ENCODE measurements around the gene GSN. TPM values are rescaled to one million over a fixed set of nuclear protein-coding genes. Genes with fewer than 3 reads are reported as not detected.

Gene GSN
- total RNA-seq, 1 experiment from 2014 or later: 100 TPM

DNA sequence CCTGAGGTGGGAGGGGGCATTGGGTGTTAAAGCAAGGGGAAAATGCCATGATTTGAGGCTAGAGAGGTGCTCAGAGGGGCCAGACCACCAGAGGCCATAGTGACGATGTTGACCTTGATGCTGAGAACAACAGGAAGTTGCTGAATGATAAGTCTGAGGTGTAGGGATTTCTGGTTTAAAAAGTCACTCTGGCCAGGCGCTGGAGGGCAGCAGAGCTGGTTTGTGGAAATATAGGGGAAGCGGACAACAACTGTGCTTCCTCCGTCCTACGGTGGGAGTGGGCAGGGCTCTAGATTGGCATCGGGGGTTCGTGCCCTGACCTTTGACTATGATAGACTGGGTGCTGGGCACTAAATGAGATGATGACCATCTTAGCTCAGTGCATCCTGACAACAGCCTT, 57.4 kb downstream of the GSN start:
- TF ChIP-seq, protein P1, sequence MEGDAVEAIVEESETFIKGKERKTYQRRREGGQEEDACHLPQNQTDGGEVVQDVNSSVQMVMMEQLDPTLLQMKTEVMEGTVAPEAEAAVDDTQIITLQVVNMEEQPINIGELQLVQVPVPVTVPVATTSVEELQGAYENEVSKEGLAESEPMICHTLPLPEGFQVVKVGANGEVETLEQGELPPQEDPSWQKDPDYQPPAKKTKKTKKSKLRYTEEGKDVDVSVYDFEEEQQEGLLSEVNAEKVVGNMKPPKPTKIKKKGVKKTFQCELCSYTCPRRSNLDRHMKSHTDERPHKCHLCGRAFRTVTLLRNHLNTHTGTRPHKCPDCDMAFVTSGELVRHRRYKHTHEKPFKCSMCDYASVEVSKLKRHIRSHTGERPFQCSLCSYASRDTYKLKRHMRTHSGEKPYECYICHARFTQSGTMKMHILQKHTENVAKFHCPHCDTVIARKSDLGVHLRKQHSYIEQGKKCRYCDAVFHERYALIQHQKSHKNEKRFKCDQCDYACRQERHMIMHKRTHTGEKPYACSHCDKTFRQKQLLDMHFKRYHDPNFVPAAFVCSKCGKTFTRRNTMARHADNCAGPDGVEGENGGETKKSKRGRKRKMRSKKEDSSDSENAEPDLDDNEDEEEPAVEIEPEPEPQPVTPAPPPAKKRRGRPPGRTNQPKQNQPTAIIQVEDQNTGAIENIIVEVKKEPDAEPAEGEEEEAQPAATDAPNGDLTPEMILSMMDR (IDR thresholded peaks at IDR 0.05; ENCODE audit: insufficient read depth in 1 of 2, low read depth in 1 of 2, low read length in 1 of 2, severe bottlenecking in 1 of 2, unreplicated experiment in 1 of 2): no peak
- CTCF ChIA-PET: no interaction called here

GRCh38 chr9:121326130-121326838, 58.3 kb downstream of the GSN start:
- no peak overlapping the region for H3K4me3 Mint-ChIP-seq (ENCODE audit: unreplicated experiment)
- peaks cover 16% of the 10 kb centered on the region; the same call in 1 of the 2 replicates for H3K4me1 ChIP-seq
- BruUV-seq (replicated peaks): no TSS peak
- no peak overlapping the region for H3K4me3 ChIP-seq (ENCODE audit: low read depth, low read length)
- intact Hi-C loops (cut with micrococcal nuclease; ENCODE audit: unreplicated experiment): no loop called here
- ChIA-PET CTCF (interaction anchor here (0.7 kb wide), 1 partner anchor 48 kb away, joined by 3 read pairs; no protein-coding TSS in a partner anchor), POLR2A (no interaction called here)
- no peaks in the 10 kb centered on the region for H3K27me3 ChIP-seq (replicated peaks; ENCODE audit: control insufficient read depth, insufficient read depth, low read length)
- no peaks in the 10 kb centered on the region for H3K9me3 Mint-ChIP-seq (ENCODE audit: unreplicated experiment)
- peaks cover 11% of the 10 kb centered on the region for H3K4me1 Mint-ChIP-seq (ENCODE audit: low read depth, unreplicated experiment)
- peaks cover 47% of the 10 kb centered on the region for H3K36me3 Mint-ChIP-seq (ENCODE audit: insufficient read depth, unreplicated experiment)
- TF ChIP-seq, protein P1 (IDR thresholded peaks at IDR 0.05; ENCODE audit: insufficient read depth in 1 of 2, low read depth in 1 of 2, low read length in 1 of 2, severe bottlenecking in 1 of 2, unreplicated experiment in 1 of 2): no peak
- no peaks in the 10 kb centered on the region for H3K9me3 ChIP-seq
- DNase-seq: peak; percentile 61 to 72
- H3K27ac Mint-ChIP-seq (ENCODE audit: unreplicated experiment): no peak overlapping the region
- H3K36me3 ChIP-seq (ENCODE audit: control insufficient read depth, insufficient read depth, low read length): peaks cover 3% of the 10 kb centered on the region
- H3K27me3 Mint-ChIP-seq (ENCODE audit: insufficient read depth, unreplicated experiment): no peaks in the 10 kb centered on the region

More for the DNA sequence above, 57.4 kb downstream of the GSN start:
- Mint-ChIP-seq H3K4me1 (ENCODE audit: low read depth, unreplicated experiment) (peaks cover 11% of the 10 kb centered on the region), H3K4me3 (ENCODE audit: unreplicated experiment) (no peak overlapping the region), H3K9me3 (ENCODE audit: unreplicated experiment) (no peaks in the 10 kb centered on the region), H3K27ac (ENCODE audit: unreplicated experiment) (peak overlapping the region; percentile 12), H3K36me3 (ENCODE audit: insufficient read depth, unreplicated experiment) (peaks cover 41% of the 10 kb centered on the region), H3K27me3 (ENCODE audit: insufficient read depth, unreplicated experiment) (no peaks in the 10 kb centered on the region)
- POLR2A ChIA-PET: no interaction called here
- no peak overlapping the region for H3K4me3 ChIP-seq (ENCODE audit: low read depth, low read length)
- peaks cover 20% of the 10 kb centered on the region; the same call in 1 of the 2 replicates for H3K4me1 ChIP-seq
- no TSS peak for BruUV-seq (replicated peaks)
- H3K27me3 ChIP-seq (replicated peaks; ENCODE audit: control insufficient read depth, insufficient read depth, low read length): no peaks in the 10 kb centered on the region
- peaks cover 10% of the 10 kb centered on the region for H3K36me3 ChIP-seq (ENCODE audit: control insufficient read depth, insufficient read depth, low read length)
- DNase-seq: no peak
- intact Hi-C loops (cut with micrococcal nuclease; ENCODE audit: unreplicated experiment): no loop called here
- H3K9me3 ChIP-seq: no peaks in the 10 kb centered on the region

DNA sequence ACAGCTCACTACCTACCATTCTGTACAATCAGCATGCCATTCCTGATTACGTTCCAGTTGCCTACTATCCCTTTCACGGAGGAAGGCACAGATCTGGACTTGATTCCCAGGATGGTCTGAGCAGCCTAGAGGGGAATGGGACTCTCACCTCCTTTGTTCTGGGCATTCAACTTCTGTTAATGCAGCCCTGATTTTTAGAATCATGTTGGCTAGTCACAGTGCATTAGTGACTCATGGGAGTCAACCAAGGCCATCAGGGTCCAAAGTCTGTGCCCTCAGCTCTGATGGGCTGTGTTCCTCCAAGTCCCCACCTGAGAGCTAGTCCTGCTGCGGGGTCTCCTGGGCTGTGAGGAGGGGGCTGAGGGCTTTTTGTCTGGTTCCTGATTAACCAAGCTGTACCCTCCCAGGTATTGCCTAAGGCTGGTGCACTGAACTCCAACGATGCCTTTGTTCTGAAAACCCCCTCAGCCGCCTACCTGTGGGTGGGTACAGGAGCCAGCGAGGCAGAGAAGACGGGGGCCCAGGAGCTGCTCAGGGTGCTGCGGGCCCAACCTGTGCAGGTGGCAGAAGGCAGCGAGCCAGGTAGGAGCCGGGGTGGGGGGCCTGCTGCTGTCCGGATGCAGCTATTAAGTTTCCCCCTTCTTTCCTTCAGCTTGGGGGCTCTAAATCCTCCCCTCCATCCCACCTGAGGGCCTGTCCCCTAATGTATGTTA, 59.1 kb downstream of the GSN start:
- Histone ChIP-seq H3K36me3 (ENCODE audit: control insufficient read depth, insufficient read depth, low read length) (peaks cover 4% of the 10 kb centered on the region), H3K4me1 (peaks cover 11% of the 10 kb centered on the region; the same call in 1 of the 2 replicates), H3K4me3 (ENCODE audit: low read depth, low read length) (no peak overlapping the region), H3K27me3 (replicated peaks; ENCODE audit: control insufficient read depth, insufficient read depth, low read length) (no peaks in the 10 kb centered on the region), H3K9me3 (no peaks in the 10 kb centered on the region)
- no TSS peak for BruUV-seq (replicated peaks)
- TF ChIP-seq, protein P1 (IDR thresholded peaks at IDR 0.05; ENCODE audit: insufficient read depth in 1 of 2, low read depth in 1 of 2, low read length in 1 of 2, severe bottlenecking in 1 of 2, unreplicated experiment in 1 of 2): no peak
- Mint-ChIP-seq H3K27ac (ENCODE audit: unreplicated experiment) (no peak overlapping the region), H3K9me3 (ENCODE audit: unreplicated experiment) (no peaks in the 10 kb centered on the region), H3K4me3 (ENCODE audit: unreplicated experiment) (no peak overlapping the region), H3K27me3 (ENCODE audit: insufficient read depth, unreplicated experiment) (no peaks in the 10 kb centered on the region), H3K4me1 (ENCODE audit: low read depth, unreplicated experiment) (peaks cover 8% of the 10 kb centered on the region), H3K36me3 (ENCODE audit: insufficient read depth, unreplicated experiment) (peaks cover 48% of the 10 kb centered on the region)
- no peak for DNase-seq
- ChIA-PET POLR2A (no interaction called here), CTCF (interaction anchor here (0.7 kb wide), 1 partner anchor 49 kb away, joined by 3 read pairs; no protein-coding TSS in a partner anchor)
- intact Hi-C loops (cut with micrococcal nuclease; ENCODE audit: unreplicated experiment): no loop called here
